ENCODE data around the gene TNS2. TPM values are rescaled to one million over a fixed set of nuclear protein-coding genes. Genes with fewer than 3 reads are reported as not detected.
A peak's percentile ranks its signal among the peaks of the same experiment; 100 is the strongest.

The TNS2 gene
- total and polyA plus RNA-seq, 9 of the 15 experiments (the other 6 are each of a cell fraction or from before 2014, with no cell fraction given): 0.28 to 3.1 (median 1.2) TPM; not detected in 1

GRCh38 chr12:53005986-53006809, 43.7 kb upstream of the TNS2 start, which contains the start of gene EIF4B (continued):
- TF ChIP-seq MLLT1 (IDR thresholded peaks at IDR 0.05) (peak in 1 of 2 experiments; percentile 35; a peak in 1 of 4 replicates), ZNF76 (CRISPR knock-in tag; IDR thresholded peaks at IDR 0.05; ENCODE audit: borderline replicate concordance) (no peak), ZBED1 (IDR thresholded peaks at IDR 0.05) (no peak), CBX3 (IDR thresholded peaks at IDR 0.05; ENCODE audit: borderline replicate concordance in 1 of 2, low read length in 2 of 2) (peak in 1 of 2 experiments; percentile 39; a peak in 2 of 3 replicates), HDAC6 (IDR thresholded peaks at IDR 0.05; ENCODE audit: low read depth, low read length) (no peak), ZFX (CRISPR knock-in tag; IDR thresholded peaks at IDR 0.05) (peak; percentile 37; the same call in 1 of the 2 replicates), HLTF (IDR thresholded peaks at IDR 0.05) (no peak), ZNF239 (CRISPR knock-in tag; IDR thresholded peaks at IDR 0.05) (0 out of 2 replicates have a peak, but pooled peaks have one; percentile 19), XRCC5 (IDR thresholded peaks at IDR 0.05; ENCODE audit: low read depth, low read length) (peak; percentile 26; the same call in 1 of the 2 replicates), RBFOX2 (IDR thresholded peaks at IDR 0.05; ENCODE audit: low read depth, low read length) (peak; percentile 96), RBM14 (IDR thresholded peaks at IDR 0.05; ENCODE audit: borderline replicate concordance, insufficient read depth, low read depth, low read length) (no peak), ZNF124 (CRISPR knock-in tag; IDR thresholded peaks at IDR 0.05) (no peak), XRCC4 (IDR thresholded peaks at IDR 0.05; ENCODE audit: extremely low read depth, insufficient read depth, insufficient read length) (no peak), ZNF311 (CRISPR knock-in tag; IDR thresholded peaks at IDR 0.05) (0 out of 2 replicates have a peak, but pooled peaks have one; percentile 42), SFPQ (IDR thresholded peaks at IDR 0.05; ENCODE audit: low read depth, low read length) (no peak), ZNF57 (CRISPR knock-in tag; IDR thresholded peaks at IDR 0.05) (no peak), POLR2A (conservative IDR thresholded peaks at IDR 0.05) (peak; percentile 95), ZNF140 (CRISPR knock-in tag; IDR thresholded peaks at IDR 0.05) (no peak), POLR2B (IDR thresholded peaks at IDR 0.05; ENCODE audit: low read depth, partially characterized antibody) (peak; percentile 83), ZNF77 (CRISPR knock-in tag; IDR thresholded peaks at IDR 0.05) (no peak), ZNF766 (CRISPR knock-in tag; conservative IDR thresholded peaks at IDR 0.05) (0 out of 2 replicates have a peak, but pooled peaks have one; percentile 54), ZNF436 (CRISPR knock-in tag; IDR thresholded peaks at IDR 0.05) (no peak), NR4A1 (CRISPR knock-in tag; IDR thresholded peaks at IDR 0.05) (no peak), NR4A1 (tag; IDR thresholded peaks at IDR 0.05) (0 out of 2 replicates have a peak, but pooled peaks have one; percentile 69), ZNF12 (CRISPR knock-in tag; IDR thresholded peaks at IDR 0.05) (no peak; the same call in 1 of the 2 replicates)
- TF ChIP-seq, protein P1, sequence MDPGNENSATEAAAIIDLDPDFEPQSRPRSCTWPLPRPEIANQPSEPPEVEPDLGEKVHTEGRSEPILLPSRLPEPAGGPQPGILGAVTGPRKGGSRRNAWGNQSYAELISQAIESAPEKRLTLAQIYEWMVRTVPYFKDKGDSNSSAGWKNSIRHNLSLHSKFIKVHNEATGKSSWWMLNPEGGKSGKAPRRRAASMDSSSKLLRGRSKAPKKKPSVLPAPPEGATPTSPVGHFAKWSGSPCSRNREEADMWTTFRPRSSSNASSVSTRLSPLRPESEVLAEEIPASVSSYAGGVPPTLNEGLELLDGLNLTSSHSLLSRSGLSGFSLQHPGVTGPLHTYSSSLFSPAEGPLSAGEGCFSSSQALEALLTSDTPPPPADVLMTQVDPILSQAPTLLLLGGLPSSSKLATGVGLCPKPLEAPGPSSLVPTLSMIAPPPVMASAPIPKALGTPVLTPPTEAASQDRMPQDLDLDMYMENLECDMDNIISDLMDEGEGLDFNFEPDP (CRISPR knock-in tag; IDR thresholded peaks at IDR 0.05): no peak
